Activated T-helper 17 cell treated with anti-CD3 and anti-CD28 coated beads, Interleukin-2, amount 50 U/mL, for 72 hours (primary cell): ENCODE results near the gene MINPP1. TPM values are rescaled to one million over a fixed set of nuclear protein-coding genes. Genes with fewer than 3 reads are reported as not detected.
"Not testable (repeated sequence)": the region's sequence is repeated elsewhere in the genome, so short reads cannot be mapped to it uniquely, and the experiment has no call there.

Source experiments
- ATAC-seq: fragments of 150-1000 bp; cut with Tn5 transposase; replicated peaks from 2 replicates; pipeline ENCODE4 v1.10.0; 2021; ENCODE audit warnings: mild to moderate bottlenecking, moderate library complexity
- H3K27ac Mint-ChIP-seq: one replicate; pipeline ENCODE4 v1.8.0; 2022; ENCODE audit warnings: mixed read lengths
- H3K27me3 Mint-ChIP-seq: one replicate; pipeline ENCODE4 v1.8.0; 2022; ENCODE audit warnings: mixed read lengths
- H3K36me3 Mint-ChIP-seq: one replicate; pipeline ENCODE4 v1.8.0; 2022; ENCODE audit warnings: low read depth, mild to moderate bottlenecking, mixed read lengths
- H3K4me1 Mint-ChIP-seq: one replicate; pipeline ENCODE4 v1.8.0; 2022; ENCODE audit warnings: mixed read lengths
- H3K4me3 Mint-ChIP-seq: one replicate; pipeline ENCODE4 v1.8.0; 2022; ENCODE audit warnings: mild to moderate bottlenecking, mixed read lengths
- H3K9me3 Mint-ChIP-seq: one replicate; pipeline ENCODE4 v1.8.0; 2022; ENCODE audit warnings: mixed read lengths
- total RNA-seq, 2 donors: library from RNA; stranded (reverse); gene quantifications; one replicate each; pipeline ENCODE4 v1.2.3, GENCODE V29; 2022

The MINPP1 gene
- total RNA-seq, 2 donors from 2014 or later: 8.9 to 10.8 TPM

- no peak overlapping the region for H3K4me3 Mint-ChIP-seq
- no peaks in the 10 kb centered on the region for H3K36me3 Mint-ChIP-seq
- H3K27me3 Mint-ChIP-seq: peaks cover 25% of the 10 kb centered on the region
- H3K4me1 Mint-ChIP-seq: no peaks in the 10 kb centered on the region
- H3K9me3 Mint-ChIP-seq: peaks cover 13% of the 10 kb centered on the region
- no peak for ATAC-seq
- no peak overlapping the region for H3K27ac Mint-ChIP-seq
These were observed 58.1 kb downstream of the MINPP1 start for GRCh38 chr10:87562750-87563149.

GRCh38 chr10:87565010-87565409 is 60.3 kb downstream of the MINPP1 start:
- Mint-ChIP-seq H3K9me3 (peaks cover 13% of the 10 kb centered on the region), H3K27ac (no peak overlapping the region), H3K4me3 (no peak overlapping the region), H3K4me1 (no peaks in the 10 kb centered on the region), H3K27me3 (peaks cover 30% of the 10 kb centered on the region), H3K36me3 (no peaks in the 10 kb centered on the region)
- ATAC-seq: no peak

- Mint-ChIP-seq H3K9me3 (peaks cover 3% of the 10 kb centered on the region), H3K4me1 (no peaks in the 10 kb centered on the region), H3K27ac (no peak overlapping the region), H3K27me3 (peaks cover 26% of the 10 kb centered on the region), H3K4me3 (no peak overlapping the region), H3K36me3 (no peaks in the 10 kb centered on the region)
- no peak for ATAC-seq
These were observed 71.2 kb downstream of the MINPP1 start for GRCh38 chr10:87575851-87576250.

GRCh38 chr10:87578160-87578841 is 73.6 kb downstream of the MINPP1 start:
- H3K36me3 Mint-ChIP-seq: no peaks in the 10 kb centered on the region
- H3K27ac Mint-ChIP-seq: no peak overlapping the region
- no peaks in the 10 kb centered on the region for H3K4me1 Mint-ChIP-seq
- H3K27me3 Mint-ChIP-seq: peaks cover 26% of the 10 kb centered on the region
- no peaks in the 10 kb centered on the region for H3K9me3 Mint-ChIP-seq
- H3K4me3 Mint-ChIP-seq: no peak overlapping the region
- ATAC-seq: no peak

GRCh38 chr10:87578842-87579401 is 74.2 kb downstream of the MINPP1 start:
- H3K36me3 Mint-ChIP-seq: no peaks in the 10 kb centered on the region
- H3K27me3 Mint-ChIP-seq: peaks cover 26% of the 10 kb centered on the region
- H3K4me3 Mint-ChIP-seq: no peak overlapping the region
- H3K4me1 Mint-ChIP-seq: no peaks in the 10 kb centered on the region
- no peak overlapping the region for H3K27ac Mint-ChIP-seq
- no peak for ATAC-seq
- no peaks in the 10 kb centered on the region for H3K9me3 Mint-ChIP-seq

- Mint-ChIP-seq H3K4me1 (no peaks in the 10 kb centered on the region), H3K27ac (no peak overlapping the region), H3K27me3 (peaks cover 29% of the 10 kb centered on the region), H3K4me3 (no peak overlapping the region), H3K36me3 (no peaks in the 10 kb centered on the region), H3K9me3 (no peaks in the 10 kb centered on the region)
- no peak for ATAC-seq
These were observed 74.9 kb downstream of the MINPP1 start for GRCh38 chr10:87579563-87579962.

GRCh38 chr10:87580016-87580415 is 75.3 kb downstream of the MINPP1 start:
- H3K9me3 Mint-ChIP-seq: no peaks in the 10 kb centered on the region
- H3K27me3 Mint-ChIP-seq: peaks cover 29% of the 10 kb centered on the region
- H3K36me3 Mint-ChIP-seq: no peaks in the 10 kb centered on the region
- ATAC-seq: no peak
- no peaks in the 10 kb centered on the region for H3K4me1 Mint-ChIP-seq
- H3K4me3 Mint-ChIP-seq: no peak overlapping the region
- H3K27ac Mint-ChIP-seq: no peak overlapping the region

GRCh38 chr10:87585565-87586514 is 81.1 kb downstream of the MINPP1 start:
- Mint-ChIP-seq H3K27ac (no peak overlapping the region), H3K36me3 (no peaks in the 10 kb centered on the region), H3K4me3 (no peak overlapping the region), H3K4me1 (no peaks in the 10 kb centered on the region), H3K9me3 (no peaks in the 10 kb centered on the region), H3K27me3 (peaks cover 12% of the 10 kb centered on the region)
- no peak for ATAC-seq

- Mint-ChIP-seq H3K4me1 (no peaks in the 10 kb centered on the region), H3K36me3 (no peaks in the 10 kb centered on the region), H3K27me3 (no peaks in the 10 kb centered on the region), H3K4me3 (no peak overlapping the region), H3K27ac (no peak overlapping the region), H3K9me3 (no peaks in the 10 kb centered on the region)
- no peak for ATAC-seq
These were observed 85.0 kb downstream of the MINPP1 start for GRCh38 chr10:87589645-87590051.

GRCh38 chr10:87590705-87591588 is 86.3 kb downstream of the MINPP1 start:
- no peaks in the 10 kb centered on the region for H3K36me3 Mint-ChIP-seq
- H3K9me3 Mint-ChIP-seq: no peaks in the 10 kb centered on the region
- H3K27ac Mint-ChIP-seq: no peak overlapping the region
- ATAC-seq: no peak
- peaks cover 3% of the 10 kb centered on the region for H3K27me3 Mint-ChIP-seq
- H3K4me1 Mint-ChIP-seq: no peaks in the 10 kb centered on the region
- H3K4me3 Mint-ChIP-seq: no peak overlapping the region

- Mint-ChIP-seq H3K27me3 (peaks cover 3% of the 10 kb centered on the region), H3K27ac (no peak overlapping the region), H3K36me3 (no peaks in the 10 kb centered on the region), H3K4me3 (no peak overlapping the region), H3K9me3 (no peaks in the 10 kb centered on the region), H3K4me1 (no peaks in the 10 kb centered on the region)
- no peak for ATAC-seq
These were observed 86.8 kb downstream of the MINPP1 start for GRCh38 chr10:87591589-87591886.

GRCh38 chr10:87592920-87593319 is 88.2 kb downstream of the MINPP1 start:
- H3K4me3 Mint-ChIP-seq, H3K27ac Mint-ChIP-seq, H3K9me3 Mint-ChIP-seq, H3K27me3 Mint-ChIP-seq, H3K36me3 Mint-ChIP-seq, ATAC-seq, H3K4me1 Mint-ChIP-seq: not testable (repeated sequence)

GRCh38 chr10:87593702-87594101 is 89.0 kb downstream of the MINPP1 start:
- Mint-ChIP-seq H3K36me3 (no peaks in the 10 kb centered on the region), H3K4me1 (no peaks in the 10 kb centered on the region), H3K27ac (no peak overlapping the region), H3K4me3 (no peak overlapping the region), H3K27me3 (peaks cover 3% of the 10 kb centered on the region), H3K9me3 (no peaks in the 10 kb centered on the region)
- no peak for ATAC-seq

- ATAC-seq: no peak
- Mint-ChIP-seq H3K9me3 (no peaks in the 10 kb centered on the region), H3K27ac (no peak overlapping the region), H3K4me1 (no peaks in the 10 kb centered on the region), H3K4me3 (no peak overlapping the region), H3K27me3 (peaks cover 3% of the 10 kb centered on the region), H3K36me3 (no peaks in the 10 kb centered on the region)
These were observed 89.5 kb downstream of the MINPP1 start for GRCh38 chr10:87594181-87594580.
